Stimulated activated CD4-positive, alpha-beta T cell treated with anti-CD3 and anti-CD28 coated beads, Interleukin-12 subunit alpha, Interleukin-12 subunit beta, amount 100 ng/mL, for 48 hours (primary cell): Measurements from ENCODE around the gene SMPDL3A.

ENCODE experiments used
- DNase-seq, 3 donors: peaks; one replicate each; pipeline ENCODE4 v3.0.0-alpha.2; 2020; ENCODE audit warnings: low read depth in 2 of 3, low spot score in 1 of 3

The SMPDL3A gene

GRCh38 chr6:122803171-122803661 is 14.2 kb downstream of the SMPDL3A start:
- DNase-seq = no peak

DNA sequence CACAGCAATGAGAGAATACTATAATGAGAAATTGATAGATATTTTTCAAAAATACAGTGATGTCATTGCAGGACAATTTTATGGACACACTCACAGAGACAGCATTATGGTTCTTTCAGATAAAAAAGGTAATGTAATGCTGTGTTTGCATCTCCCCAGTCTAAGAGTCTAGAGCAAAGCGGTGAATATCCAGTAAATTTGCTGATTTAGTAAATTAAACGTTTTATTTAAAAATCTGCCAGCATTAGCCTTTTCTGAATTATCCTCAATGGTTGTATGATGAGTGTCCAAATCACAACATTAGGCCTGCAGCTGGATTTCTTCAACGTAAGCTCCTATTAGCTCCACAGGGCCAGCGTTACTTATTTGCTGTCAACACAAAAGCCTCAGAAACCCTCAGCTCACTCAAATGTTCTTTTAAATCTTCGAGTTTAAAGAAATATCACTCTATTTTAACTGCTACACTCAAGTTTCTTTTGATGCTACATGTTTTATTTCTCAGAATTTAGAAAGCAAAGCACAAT is 16.0 kb downstream of the SMPDL3A start:
- no peak for DNase-seq

DNA sequence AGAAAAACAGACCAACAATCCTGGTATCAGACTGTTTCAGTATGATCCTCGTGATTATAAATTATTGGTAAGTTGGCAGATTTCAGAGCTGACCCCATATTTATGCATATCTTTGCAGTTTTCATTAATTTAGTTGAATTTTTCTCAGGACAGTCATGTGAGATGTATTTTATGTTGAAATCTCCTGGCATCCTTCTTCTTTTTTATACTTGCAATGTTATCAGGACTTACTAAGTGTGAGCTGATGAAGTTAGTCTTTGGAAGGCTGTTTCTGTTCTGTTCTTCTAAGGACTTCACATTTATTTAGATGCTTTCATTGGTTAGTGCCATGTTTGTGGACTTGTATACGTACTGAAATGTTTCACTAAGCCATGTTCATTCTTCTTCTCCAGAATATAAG is 17.2 kb downstream of the SMPDL3A start:
- no peak for DNase-seq

DNA sequence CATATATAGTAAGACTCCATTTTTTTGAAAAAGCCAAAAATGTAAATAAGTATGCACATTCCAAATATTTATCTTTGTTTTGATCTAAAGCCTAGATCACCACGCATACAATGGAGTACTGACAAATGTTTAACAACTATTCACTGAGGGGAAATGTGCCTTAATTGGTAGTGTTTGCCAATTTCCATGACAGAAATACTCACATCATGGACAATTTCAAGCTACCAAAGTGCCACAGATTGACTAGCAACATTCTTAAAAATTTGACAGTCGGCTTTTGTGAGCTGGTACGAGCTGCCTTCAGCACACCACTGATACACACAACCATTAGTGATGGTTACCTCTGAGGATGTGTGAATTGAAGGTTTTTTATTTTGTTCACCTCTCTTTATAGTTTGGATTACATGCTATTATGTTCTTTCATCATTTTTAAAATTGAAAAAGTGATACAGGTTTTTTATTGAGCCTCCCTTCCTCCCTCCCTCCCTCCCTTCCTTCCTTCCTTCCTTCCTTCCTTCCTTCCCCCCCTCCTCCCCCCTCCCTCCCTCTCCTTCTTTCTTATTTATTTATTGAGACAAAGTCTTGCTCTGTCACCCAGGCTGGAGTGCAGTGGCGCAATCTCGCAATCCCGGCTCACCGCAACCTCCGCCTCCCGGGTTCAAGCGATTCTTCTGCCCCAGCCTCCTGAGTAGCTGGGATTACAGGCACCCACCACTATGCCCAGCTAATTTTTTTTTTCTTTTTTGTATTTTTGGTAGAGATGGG is 19.2 kb downstream of the SMPDL3A start:
- DNase-seq = no peak

GRCh38 chr6:122809001-122809400 is 19.9 kb downstream of the SMPDL3A start:
- DNase-seq = no peak

GRCh38 chr6:122809691-122810090 is 20.6 kb downstream of the SMPDL3A start:
- DNase-seq = no peak

DNA sequence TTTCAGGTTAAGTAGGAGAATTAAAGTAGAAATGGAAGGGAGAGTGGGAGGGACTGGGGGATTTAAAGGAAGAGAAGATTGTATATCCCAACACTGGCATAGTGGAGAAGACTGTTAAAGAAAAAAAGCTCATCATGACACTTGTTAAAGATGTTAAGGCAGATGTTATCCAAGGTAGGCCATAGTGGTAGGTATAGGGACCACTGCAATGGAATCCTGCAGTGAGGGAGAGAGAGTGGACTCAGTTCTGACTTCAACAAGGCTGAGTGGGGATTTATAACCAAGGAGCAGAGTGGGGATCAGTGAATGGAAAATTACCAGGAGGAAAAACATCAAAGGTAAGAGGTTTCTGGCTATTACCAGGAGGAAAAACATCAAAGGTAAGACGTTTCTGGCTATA is 21.1 kb downstream of the SMPDL3A start:
- no peak for DNase-seq

- no peak for DNase-seq
Observed at GRCh38 chr6:122817358-122817757, 28.3 kb downstream of the SMPDL3A start.

DNA sequence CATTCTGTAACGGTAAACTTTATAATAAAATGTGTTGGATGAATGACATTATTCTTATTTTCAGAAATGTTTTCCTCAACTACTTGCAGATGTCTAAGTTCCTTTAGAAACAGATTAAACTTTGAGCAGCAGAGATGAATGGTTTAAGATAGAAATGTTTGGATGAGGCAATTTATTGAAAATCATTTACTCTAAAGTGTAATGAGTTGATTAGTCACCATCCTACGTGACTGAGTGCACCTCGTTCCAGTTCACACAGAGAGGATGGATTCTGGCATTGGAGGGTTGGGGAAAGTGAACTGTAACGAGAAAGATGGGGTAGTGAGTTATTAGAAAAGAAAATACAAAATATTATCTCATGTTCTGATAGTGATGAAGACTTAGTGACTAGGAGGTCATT is 28.7 kb downstream of the SMPDL3A start:
- DNase-seq = no peak

DNA sequence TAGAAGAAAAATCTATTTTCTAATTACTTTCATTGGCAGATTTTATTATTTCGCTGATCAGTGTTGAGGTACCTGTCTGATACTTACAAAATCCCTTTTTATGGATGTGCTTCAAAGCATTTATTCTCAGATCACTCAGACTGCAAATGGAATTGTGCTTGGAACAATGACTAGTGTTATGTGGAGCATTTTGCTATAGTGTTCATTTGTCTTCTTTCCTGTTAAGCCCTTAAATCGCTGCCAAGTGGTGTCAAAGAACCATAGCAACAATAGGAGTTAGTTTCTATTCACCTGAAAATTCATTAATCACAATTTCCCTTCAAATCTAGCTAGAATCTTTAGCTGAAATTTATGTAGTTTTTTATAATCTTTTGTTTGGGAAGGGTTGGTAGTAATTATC is 29.8 kb downstream of the SMPDL3A start:
- DNase-seq = no peak

GRCh38 chr6:122821095-122821494 is 32.0 kb downstream of the SMPDL3A start:
- no peak for DNase-seq

DNA sequence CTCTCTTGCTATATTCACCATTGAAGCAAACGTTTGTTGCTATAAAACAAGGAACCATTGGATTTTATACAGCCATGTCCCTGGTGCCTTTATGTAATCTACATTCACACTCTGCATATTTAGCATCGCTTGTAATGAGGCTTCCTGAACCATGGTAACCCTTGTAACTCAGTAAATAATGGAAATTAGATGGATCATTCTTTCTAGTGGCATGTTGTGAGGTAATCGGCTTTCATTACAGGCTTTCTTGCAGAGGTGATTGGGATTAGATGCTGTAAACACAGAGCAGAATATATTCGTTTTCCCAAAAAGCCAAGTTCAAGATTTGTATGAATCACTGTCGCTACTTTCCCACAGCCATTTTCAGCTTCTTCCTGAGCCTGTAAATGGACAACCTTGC is 36.1 kb downstream of the SMPDL3A start:
- DNase-seq = no peak

DNA sequence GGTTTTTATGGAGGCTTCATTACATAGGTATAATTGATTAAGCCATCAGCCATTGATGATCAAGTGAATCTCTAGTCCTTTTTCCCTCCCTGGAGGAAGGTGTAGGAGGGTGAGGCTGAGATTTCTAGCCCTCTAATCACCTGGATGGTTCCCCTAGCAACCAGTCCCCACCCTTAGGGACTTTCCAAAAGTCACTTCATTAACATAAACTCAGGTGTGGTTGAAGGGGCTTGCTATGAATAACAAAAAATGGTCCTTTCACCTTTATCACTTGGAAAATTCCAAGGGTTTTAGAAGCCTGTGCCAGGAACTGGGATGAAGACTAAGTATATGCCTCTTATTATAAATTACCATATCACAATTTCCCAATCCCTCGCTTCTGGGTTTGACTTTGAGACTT is 40.4 kb downstream of the SMPDL3A start:
- no peak for DNase-seq

- no peak for DNase-seq
Observed at GRCh38 chr6:122831511-122831910, 42.5 kb downstream of the SMPDL3A start.

DNA sequence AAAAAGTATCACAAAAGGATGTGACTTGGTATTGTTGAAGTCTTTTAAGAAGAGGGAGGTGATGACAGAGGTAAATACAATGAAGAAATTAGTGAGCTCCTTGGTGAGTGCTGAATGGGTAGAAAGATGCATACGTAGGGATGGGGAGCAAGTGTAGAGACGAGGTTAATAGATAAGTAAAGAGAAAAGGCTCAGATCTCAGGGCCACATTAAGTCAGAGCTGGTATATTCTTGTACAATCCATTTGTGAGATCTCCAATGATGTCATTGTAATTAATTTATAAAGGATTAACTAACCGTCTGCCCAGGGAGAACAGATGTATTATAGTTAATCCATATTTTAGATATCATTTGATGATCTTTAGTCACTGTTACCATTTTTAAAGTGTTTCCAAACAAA is 43.4 kb downstream of the SMPDL3A start:
- no peak for DNase-seq

GRCh38 chr6:122833021-122833491 is 44.0 kb downstream of the SMPDL3A start:
- DNase-seq = no peak

GRCh38 chr6:122838060-122838780 is 49.2 kb downstream of the SMPDL3A start:
- DNase-seq = no peak

DNA sequence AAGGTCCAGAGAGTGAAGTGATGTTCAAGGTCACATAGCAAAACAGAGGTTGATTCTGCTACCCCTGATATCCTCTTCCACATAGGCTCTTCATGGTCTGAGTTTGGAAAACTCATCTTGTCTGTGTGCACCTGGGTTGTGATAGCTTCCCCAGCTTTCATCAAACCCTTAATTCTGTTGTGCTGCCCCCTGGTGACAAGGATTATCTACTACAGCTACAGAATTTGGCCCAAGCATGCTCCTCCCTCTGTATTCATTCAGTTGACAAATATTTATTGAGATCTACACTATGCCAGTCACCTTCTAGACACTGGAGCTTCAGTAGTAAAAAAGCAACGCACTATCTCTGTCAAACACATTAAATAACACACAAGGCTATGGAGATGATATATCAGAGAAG is 50.4 kb downstream of the SMPDL3A start:
- peak; percentile 5 to 65 (median 18) for DNase-seq

- DNase-seq = no peak
Observed at GRCh38 chr6:122839906-122840305, 50.8 kb downstream of the SMPDL3A start.

- no peak for DNase-seq
Observed at GRCh38 chr6:122845464-122845863, 56.4 kb downstream of the SMPDL3A start.

DNA sequence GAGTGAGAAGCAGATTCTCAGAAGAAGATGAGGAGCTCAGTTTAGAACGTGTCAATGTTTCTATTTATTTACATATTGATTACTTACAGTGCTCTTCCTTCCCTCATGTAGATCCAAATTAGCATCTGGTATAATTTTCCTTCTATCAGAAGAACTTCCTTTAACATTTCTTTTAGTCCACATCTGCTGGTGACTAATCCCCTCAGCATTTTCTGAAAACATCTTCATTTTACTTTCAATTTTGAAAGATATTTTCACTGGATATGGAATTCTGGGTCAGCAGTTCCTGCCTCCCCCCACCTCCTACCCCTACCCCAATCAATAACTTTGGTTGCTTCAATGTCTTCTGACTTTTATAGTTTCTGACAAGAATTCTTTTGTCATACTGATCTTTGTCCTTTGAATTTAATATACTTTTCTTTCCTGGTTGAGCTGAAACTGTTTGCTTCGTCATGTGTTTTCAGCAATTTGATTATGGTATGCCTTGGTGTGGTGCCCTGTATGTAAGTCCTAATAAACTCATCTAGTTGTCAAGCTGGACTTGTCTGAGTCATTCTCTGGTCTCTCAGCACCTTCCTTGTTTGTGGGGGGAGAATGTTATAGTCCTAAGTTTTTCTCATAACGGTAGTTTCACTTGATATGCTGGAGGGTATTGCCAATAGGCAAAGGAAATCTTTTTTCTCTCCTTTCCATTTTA is 57.0 kb downstream of the SMPDL3A start:
- no peak for DNase-seq
